Natural killer cell (primary cell): ENCODE measurements around the gene STX8. TPM values are rescaled to one million over a fixed set of nuclear protein-coding genes. Genes with fewer than 3 reads are reported as not detected.
A peak's percentile ranks its signal among the peaks of the same experiment; 100 is the strongest.

Experiments used
- ATAC-seq, 3 donors: fragments of 150-1000 bp in 2 of 3; fragments of 200-7000 bp in 1 of 3; cut with Tn5 transposase; 1 replicate in 1 of 3; 2 replicates in 2 of 3; pipeline ENCODE4 v1.10.0; 2021; ENCODE audit warnings: mild to moderate bottlenecking in 2 of 3, moderate library complexity in 2 of 3
- DNase-seq, 2 donors: peaks; one replicate each; pipeline versions ENCODE4 v3.0.0 to v3.0.0-alpha.2; 2013 to 2021; ENCODE audit warnings: mixed read lengths in 1 of 2
- H3K27ac ChIP-seq: one replicate; pipeline ENCODE4 v1.5.1; 2013; ENCODE audit warnings: mild to moderate bottlenecking, low read length
- H3K27me3 ChIP-seq: one replicate; pipeline ENCODE4 v1.6.1; 2013; ENCODE audit warnings: low read length; ENCODE audit not compliant: control insufficient read depth, insufficient read depth
- H3K36me3 ChIP-seq: one replicate; pipeline ENCODE4 v1.6.1; 2013; ENCODE audit warnings: low read length; ENCODE audit not compliant: control insufficient read depth, insufficient read depth
- H3K4me1 ChIP-seq: one replicate; pipeline ENCODE4 v1.6.1; 2013; ENCODE audit warnings: low read length; ENCODE audit not compliant: control insufficient read depth, insufficient read depth
- H3K4me3 ChIP-seq: one replicate; pipeline ENCODE4 v1.5.1; 2013; ENCODE audit warnings: low read length
- H3K9me3 ChIP-seq: one replicate; pipeline ENCODE4 v1.6.1; 2013; ENCODE audit warnings: low read length; ENCODE audit not compliant: control insufficient read depth, insufficient read depth
- H3K27ac Mint-ChIP-seq, 2 donors: one replicate each; pipeline ENCODE4 v1.8.0; 2022; ENCODE audit warnings: mild to moderate bottlenecking in 2 of 2, mixed read lengths in 2 of 2, moderate library complexity in 1 of 2
- H3K27me3 Mint-ChIP-seq, 2 donors: one replicate each; pipeline ENCODE4 v1.8.0; 2022; ENCODE audit warnings: low read depth in 2 of 2, mixed read lengths in 2 of 2
- H3K36me3 Mint-ChIP-seq: one replicate; pipeline ENCODE4 v1.8.0; 2022; ENCODE audit warnings: mixed read lengths
- H3K4me1 Mint-ChIP-seq, 2 donors: one replicate each; pipeline ENCODE4 v1.8.0; 2022; ENCODE audit warnings: mixed read lengths in 2 of 2
- H3K4me3 Mint-ChIP-seq: one replicate; pipeline ENCODE4 v1.8.0; 2022; ENCODE audit warnings: mild to moderate bottlenecking, moderate library complexity, mixed read lengths
- H3K9me3 Mint-ChIP-seq, 2 donors: one replicate each; pipeline ENCODE4 v1.8.0; 2022; ENCODE audit warnings: mixed read lengths in 2 of 2
- CTCF ChIP-seq: fragments of 200-600 bp; IDR thresholded peaks from one replicate; pipeline ENCODE4 v1.8.0; 2022; ENCODE audit warnings: antibody characterized with exemption
- WGBS: methylation state at CpG from one replicate; pipeline ENCODE4 v1.1.7; 2013; ENCODE audit warnings: missing lambda C conversion rate; ENCODE audit not compliant: insufficient coverage; 5-methylcytosine and 5-hydroxymethylcytosine counted together
- intact Hi-C: fragments of 100-400 bp; cut with micrococcal nuclease; formaldehyde crosslinking; loops from one replicate; pipeline ENCODE4 v1.14.2; 2022
- total RNA-seq, 4 donors: library from RNA; stranded (reverse); fragments of 120-200 nt in 1 of 4; gene quantifications; one replicate each; pipeline versions ENCODE4 v1.2.3 to v1.2.4, GENCODE V29; 2013 to 2022

The STX8 gene
- total RNA-seq, 3 donors from 2014 or later (not counting 1 experiment from before 2014, with no cell fraction given) = 96.3 to 141 (median 120) TPM

- peak overlapping the region in 1 of 2 donors; percentile 7 for H3K27ac Mint-ChIP-seq
- 95% methylated on average over 7 of the region's 9 CpGs for WGBS
- no peaks in the 10 kb centered on the region for H3K27me3 Mint-ChIP-seq
Observed at GRCh38 chr17:9519583-9520272, 55.9 kb downstream of the STX8 start.

GRCh38 chr17:9517396-9517795 is 58.2 kb downstream of the STX8 start:
- DNase-seq (peak in 1 of 2 donors; percentile 39), ATAC-seq (peak in 1 of 3 donors; percentile 24)
- Mint-ChIP-seq H3K36me3 (no peaks in the 10 kb centered on the region), H3K27ac (peak overlapping the region; percentile 2 to 64), H3K4me3 (no peak overlapping the region), H3K27me3 (no peaks in the 10 kb centered on the region), H3K4me1 (peaks cover 42 to 55% of the 10 kb centered on the region in 2 donors), H3K9me3 (no peaks in the 10 kb centered on the region)
- Histone ChIP-seq H3K9me3 (no peaks in the 10 kb centered on the region), H3K4me3 (no peak overlapping the region), H3K27ac (no peak overlapping the region), H3K4me1 (no peaks in the 10 kb centered on the region), H3K27me3 (no peaks in the 10 kb centered on the region), H3K36me3 (no peaks in the 10 kb centered on the region)
- intact Hi-C loops = no loop called here
- WGBS = 77% methylated on average over 1 of the region's 1 CpG
- TF ChIP-seq CTCF = no peak

More at GRCh38 chr17:9519583-9520272, 55.9 kb downstream of the STX8 start:
- Mint-ChIP-seq H3K4me1 (peaks cover 31 to 42% of the 10 kb centered on the region in 2 donors), H3K9me3 (no peaks in the 10 kb centered on the region), H3K36me3 (no peaks in the 10 kb centered on the region), H3K4me3 (no peak overlapping the region)
- Histone ChIP-seq H3K36me3 (no peaks in the 10 kb centered on the region), H3K27ac (no peak overlapping the region), H3K9me3 (no peaks in the 10 kb centered on the region), H3K27me3 (no peaks in the 10 kb centered on the region), H3K4me3 (no peak overlapping the region), H3K4me1 (no peaks in the 10 kb centered on the region)
- ATAC-seq = no peak
- intact Hi-C loops = no loop called here
- DNase-seq = no peak
- TF ChIP-seq CTCF = no peak

GRCh38 chr17:9513266-9513665 is 62.4 kb downstream of the STX8 start:
- no peak overlapping the region for H3K27ac Mint-ChIP-seq
- H3K36me3 Mint-ChIP-seq = peaks cover 18% of the 10 kb centered on the region
- Histone ChIP-seq H3K4me1 (no peaks in the 10 kb centered on the region), H3K27ac (no peak overlapping the region), H3K9me3 (peaks cover 8% of the 10 kb centered on the region), H3K4me3 (no peak overlapping the region), H3K36me3 (no peaks in the 10 kb centered on the region), H3K27me3 (no peaks in the 10 kb centered on the region)
- 75% methylated on average over 2 of the region's 2 CpGs for WGBS
- H3K4me3 Mint-ChIP-seq = no peak overlapping the region
- H3K9me3 Mint-ChIP-seq = peaks cover 0 to 3% of the 10 kb centered on the region in 2 donors
- H3K4me1 Mint-ChIP-seq = peaks cover 57 to 73% of the 10 kb centered on the region in 2 donors
- no peak for DNase-seq
- intact Hi-C loops = no loop called here
- no peak for ATAC-seq
- no peak for TF ChIP-seq CTCF
- no peaks in the 10 kb centered on the region for H3K27me3 Mint-ChIP-seq
